GM21367 (cell line): ENCODE data around the gene DDX51.

Experiments
- ATAC-seq: cut with Tn5 transposase; IDR thresholded peaks from one replicate; pipeline ENCODE4 v1.9.1; 2021; ENCODE audit not compliant: unreplicated experiment

Gene DDX51

DNA sequence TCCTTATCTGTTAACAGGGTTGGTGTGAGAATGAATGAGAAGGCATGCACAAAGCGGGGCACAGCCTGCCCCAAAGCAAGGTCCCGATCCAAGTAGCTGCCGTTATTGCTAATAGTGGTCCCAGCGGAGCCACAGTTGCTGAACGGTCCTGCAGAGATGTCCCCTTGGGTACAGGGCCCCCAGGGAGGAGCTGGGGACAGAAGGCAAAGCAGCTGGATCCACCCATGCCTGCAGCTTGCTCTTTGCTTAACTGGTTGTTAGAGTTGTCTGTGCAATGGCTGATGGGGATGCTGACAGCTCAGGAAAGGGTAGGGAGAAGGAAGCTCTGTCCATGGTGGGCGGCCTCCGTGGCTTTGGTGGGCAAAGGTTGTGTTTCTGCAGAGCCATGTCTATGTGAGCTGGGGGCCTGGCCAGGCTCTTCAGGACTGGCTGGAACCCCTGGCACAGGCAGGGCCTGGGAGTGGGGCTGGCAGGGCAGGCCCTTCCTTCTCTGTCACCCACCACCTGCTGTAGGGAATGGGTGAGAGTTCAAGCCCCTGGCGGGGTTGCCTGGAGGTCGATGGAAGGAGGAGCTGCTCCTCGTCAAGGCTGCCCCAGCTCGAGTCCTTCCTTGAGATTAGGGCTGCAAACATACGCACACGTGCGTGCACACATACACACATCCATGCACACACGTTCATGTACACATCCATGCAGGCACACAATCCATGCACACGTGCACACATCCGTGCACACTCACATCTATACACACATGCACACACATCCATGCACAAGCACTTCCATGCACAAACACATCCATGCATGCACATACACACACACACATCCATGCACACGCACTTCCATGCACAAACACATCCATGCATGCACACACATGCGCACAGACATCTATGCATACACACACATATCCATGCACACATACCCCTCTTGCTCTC, 35.6 kb upstream of the DDX51 start:
- no peak for ATAC-seq

DNA sequence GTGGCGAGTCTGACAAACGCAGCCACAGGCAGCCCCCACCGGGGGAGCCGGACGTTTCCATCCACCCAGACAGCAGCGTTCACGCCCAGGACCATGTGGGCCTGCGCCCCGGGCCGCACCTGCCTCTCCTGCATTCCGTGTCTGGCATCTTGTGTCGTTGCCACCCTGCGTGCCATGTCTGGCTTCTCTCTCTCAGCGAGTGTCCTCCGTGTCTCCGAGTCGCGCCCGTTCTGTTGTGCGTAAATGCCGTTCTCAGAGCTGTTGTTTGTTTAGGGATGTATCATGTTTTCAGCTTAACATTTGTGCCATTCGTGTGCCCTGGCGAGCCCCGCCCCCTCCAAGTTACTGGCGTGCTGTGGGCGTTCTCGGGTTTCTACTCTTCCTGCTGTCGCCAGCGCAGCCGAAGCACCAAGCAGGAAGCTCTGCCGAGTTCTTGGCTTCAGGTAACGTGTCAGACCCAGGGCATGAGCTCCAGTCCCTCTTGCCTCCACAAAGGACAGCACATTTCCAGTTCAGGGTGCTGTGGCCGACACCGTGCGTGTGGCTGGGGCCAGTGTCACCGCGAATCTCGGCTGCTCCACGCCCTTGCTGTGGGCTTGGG, 34.8 kb upstream of the DDX51 start:
- no peak for ATAC-seq

DNA sequence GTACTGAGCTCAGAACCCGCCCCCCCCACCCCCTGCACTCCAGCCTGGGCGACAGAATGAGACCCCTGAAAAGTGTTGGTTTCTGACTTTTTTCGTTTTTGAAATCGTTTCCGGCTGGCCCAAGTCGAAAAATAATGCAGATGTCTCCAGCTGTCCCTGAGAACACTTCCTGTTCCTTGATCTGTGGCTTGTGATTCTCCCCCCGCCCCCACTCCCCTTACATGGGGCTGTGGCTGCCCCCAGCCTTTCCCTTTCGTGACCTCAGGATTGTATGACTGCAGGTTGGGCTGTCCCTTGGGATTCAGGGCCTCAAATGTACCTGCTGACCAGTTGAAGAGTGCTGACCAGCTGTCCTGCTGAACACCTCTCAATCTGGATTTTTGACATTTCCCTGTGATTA, 34.2 kb upstream of the DDX51 start:
- ATAC-seq, result no peak

DNA sequence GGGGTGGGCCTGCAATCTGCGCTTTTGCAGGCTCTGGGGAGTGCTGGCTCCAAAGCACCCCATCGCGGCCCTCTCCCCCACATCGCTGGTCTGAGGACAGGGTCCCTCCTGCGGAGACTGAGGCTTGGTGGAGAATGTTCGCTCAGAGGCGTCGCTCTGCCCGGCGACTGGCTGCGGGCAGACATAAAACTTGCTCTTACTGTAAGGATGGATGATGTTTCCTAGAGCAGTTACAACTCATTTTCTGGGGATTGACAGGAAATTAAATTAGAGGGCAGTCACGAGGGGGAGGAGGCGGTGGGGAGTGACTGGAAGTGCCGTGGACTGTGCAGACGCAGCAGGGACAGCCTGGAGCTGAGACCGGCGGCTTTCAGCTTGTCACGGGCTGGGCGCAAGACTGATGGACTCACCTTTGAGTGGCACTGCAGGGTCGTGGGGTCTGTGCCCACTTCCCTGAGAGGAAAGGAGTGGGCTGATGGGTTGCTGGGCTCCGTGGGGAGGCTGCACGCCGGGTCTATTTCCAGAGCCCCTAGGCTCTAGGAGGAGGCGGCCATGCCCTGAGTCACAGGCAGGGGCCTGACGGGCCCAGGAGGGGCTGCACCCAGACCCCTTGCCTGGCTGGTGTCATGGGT, 32.9 kb upstream of the DDX51 start:
- no peak for ATAC-seq

DNA sequence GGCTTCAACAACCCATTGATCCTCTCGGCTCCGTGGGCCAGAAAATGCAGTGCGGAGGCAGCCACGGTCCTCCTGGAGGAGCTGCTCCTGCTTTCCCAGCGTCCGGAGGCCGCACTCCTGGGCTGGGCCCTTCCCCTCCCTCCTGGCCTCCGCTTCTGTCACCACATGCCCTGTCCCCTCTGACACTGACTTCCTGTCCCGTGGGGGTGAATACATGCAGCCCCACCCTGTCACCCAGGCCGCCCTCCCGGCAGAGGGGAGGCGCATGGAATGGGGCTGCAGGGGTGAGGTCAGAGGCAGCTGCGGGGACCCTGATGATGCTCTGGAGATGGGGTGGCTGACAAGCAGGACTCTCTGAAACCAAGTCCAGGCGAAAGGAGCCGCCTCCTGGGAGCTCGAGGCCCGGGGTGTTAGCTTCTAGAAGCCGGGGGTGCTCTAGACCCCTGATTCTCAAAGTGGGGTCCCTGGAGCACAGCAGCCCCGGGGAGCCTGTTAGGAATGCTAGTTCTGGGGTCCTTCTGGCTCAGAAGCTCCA, 32.3 kb upstream of the DDX51 start:
- no peak for ATAC-seq

DNA sequence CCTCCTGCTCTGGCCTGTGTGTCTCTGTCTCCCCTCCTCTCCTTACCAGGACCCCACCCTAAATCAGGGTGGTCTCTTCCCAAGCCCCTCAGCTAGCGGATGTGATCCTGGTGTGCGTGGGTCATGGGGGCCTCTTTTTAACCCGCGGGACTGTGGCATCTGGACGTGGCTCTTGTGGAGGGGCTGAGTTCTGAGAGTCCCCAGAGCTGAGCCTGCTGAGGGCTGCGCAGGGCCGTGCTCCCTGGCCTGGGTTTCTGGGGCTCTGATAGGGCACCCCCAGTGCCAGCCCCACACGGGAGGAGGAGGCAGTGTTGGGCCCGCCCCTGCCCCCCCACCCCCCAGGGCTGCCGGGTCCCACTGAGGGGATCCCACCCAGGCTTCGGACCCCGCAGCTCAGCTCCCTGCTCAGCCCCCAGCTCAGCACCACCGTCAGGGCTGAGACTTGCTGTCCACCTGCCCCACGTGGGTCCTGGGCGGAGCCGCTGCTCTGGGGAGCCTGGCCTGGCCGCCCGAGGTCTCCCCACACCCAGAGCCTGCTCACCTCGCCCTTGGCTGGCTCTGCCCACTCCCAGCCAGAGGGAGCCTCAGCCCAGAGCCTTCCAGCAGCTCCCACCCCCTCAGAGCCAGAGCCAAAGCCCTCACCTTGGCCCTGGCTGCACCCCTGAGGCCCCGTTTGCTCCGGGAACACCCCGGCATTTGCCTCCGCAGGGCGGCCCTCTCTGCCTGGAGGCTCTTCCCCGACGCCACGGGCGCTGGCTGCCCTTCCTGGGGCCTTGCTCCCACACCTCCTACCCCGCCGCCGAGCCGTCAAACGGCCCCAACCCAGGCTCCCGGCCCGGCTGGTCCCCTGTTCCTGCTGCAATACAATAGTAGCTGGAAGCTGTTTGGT, 31.6 kb upstream of the DDX51 start:
- no peak for ATAC-seq

DNA sequence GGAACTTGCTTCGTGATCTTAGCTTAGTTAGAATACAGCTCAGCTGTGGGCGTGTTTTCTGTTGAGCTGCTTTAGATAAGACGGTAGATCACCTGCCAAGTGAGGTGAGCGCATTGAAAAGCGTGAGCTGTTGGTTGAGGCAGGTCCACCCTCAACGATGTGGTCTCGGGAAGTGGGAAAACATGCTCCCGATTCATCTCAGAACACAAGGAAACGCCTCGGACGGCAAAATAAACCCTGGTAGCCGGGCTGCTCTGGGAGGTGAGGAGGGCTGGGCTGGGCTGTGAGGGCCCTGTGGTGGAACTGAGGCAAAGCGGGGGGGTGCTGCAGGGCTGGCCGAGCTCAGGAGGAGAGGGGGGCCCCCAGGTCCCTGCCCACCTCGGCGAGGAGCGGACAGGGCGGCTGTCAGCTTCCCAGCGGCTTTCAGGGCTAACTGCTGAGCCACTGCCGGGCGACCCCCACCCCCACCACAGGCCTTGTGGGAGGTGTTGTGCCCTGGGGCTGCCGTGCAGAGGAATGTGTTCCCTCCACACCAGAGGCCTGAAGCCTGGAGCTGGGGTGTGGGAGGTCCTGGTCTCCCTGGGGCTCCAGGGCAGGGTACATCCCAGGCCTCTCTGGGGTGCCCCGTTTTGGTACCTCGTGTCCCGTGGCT, 30.8 kb upstream of the DDX51 start:
- no peak for ATAC-seq

DNA sequence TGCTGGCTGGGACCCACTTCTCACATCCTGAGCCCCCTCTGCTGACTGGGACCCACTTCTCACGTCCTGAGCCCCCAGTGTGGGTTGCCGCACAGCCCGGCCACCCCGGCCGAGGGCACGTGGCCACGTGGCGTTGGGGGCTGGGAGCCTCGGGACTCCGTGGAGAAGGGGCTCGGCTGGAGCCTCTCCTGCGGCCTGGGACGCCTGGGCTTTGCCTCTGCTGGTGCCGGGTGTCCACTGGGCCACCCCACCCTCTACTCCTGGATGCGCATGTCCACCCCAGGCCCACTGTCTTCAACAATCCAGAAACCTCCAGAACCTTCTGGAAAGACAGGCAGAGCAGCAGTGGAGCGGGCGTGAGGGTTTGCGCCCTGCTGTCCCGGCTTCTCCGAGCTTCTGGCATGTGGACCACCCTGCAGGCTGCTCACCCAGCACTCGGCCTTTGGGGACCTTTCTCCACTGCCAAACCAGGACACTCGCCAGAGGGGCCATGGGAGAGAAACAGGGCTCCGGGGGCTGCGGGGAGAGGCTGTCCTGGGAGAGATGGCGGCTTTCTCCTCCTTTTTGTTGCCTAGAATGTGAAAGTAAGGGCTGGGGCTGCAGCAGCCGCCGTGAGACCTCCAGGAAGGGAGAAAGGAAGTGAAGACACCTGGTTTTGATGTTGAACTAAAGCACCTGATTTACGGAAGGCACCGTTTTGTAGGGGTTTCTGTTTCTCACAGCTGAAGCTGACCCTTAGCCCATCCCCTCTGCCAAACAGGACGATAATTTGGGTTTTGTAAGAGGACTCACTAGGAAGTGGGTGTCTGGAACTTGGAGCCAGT, 30.1 kb upstream of the DDX51 start:
- no peak for ATAC-seq

DNA sequence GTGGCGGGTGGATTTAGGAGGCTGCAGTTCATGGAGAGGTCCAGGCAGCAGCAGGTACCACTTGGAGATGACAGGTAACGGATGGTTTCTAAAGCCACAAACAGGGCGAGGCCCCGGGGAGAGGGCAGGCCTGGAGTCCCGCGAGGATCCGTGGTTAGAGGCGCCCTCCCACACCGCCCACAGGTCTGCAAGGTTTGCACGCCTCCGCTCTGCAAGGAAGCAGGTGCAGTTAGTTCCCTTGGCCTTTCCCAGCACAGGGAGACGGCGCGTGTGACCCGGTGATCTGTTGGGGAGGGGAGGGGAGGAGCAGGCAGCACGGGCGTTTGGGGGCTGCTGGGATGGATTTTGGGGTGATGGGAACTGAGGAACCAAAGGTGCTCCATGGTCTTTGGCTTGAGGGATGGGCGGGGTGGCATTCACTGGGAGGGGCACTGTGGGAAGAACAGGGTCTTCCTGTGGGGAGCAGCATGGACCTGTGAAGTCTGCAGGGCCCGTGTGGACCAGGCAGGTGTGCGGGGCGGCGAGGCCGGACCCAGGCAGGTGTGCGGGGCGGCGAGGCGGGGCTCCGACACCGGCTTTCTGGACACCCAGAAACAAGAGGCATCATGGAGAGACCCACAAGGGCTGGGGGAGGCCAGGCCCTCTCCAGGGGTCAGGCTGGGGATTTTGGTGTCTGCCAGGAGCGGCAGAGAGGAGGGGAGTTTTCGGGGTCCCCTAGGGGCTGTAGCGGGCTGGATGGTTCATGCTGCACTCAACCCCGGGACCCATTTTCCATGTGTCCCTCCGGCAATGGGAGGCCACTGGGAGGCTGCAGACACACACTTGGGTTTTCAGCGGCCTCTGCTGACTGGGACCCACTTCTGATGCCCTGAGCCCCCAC, 29.3 kb upstream of the DDX51 start:
- no peak for ATAC-seq

DNA sequence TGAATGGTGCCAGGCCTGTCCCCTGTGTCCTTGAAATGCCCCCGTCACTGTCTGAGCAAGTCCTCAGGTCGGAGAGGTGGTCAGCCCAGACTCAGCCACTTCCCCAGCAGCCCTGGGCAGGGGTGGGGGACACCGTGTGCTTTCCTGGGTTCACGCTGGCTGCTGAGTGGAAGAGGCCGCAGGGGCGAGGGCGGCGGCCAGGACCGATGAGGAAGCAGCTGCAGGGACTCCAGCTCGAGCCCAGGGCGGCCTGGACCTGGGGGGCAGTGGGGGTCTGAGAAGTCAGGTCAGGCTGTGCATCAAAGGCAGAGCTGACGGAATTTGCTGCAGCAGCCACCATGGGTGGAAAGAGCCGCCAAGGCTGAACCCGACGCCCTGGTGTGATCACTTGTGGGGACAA, 28.5 kb upstream of the DDX51 start:
- no peak for ATAC-seq

DNA sequence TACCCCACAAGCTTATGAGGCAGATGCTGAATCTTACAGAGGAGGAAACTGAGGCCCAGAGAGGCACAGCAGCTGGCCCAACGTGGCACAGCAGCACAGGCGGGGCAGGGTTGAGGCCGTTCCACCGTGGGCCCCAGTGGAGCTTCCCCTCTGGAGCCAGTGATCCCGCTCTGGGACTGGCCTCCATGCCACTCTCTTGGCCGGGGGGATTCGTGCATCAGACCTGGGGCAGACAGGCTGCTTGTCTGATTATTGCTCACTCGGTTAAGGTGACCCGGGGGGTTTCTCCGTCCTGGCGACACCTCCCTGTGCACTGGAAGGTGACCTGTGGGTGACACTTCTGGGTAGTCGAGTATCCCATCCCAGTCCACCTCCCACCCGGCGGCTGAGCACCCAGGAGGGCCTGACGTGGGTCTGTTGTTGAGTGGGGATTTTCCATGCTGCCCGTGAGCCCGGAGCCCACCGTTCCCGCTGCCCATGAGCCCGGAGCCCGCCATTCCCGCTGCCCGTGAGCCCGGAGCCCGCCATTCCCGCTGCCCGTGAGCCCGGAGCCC, 27.9 kb upstream of the DDX51 start:
- ATAC-seq, result no peak

DNA sequence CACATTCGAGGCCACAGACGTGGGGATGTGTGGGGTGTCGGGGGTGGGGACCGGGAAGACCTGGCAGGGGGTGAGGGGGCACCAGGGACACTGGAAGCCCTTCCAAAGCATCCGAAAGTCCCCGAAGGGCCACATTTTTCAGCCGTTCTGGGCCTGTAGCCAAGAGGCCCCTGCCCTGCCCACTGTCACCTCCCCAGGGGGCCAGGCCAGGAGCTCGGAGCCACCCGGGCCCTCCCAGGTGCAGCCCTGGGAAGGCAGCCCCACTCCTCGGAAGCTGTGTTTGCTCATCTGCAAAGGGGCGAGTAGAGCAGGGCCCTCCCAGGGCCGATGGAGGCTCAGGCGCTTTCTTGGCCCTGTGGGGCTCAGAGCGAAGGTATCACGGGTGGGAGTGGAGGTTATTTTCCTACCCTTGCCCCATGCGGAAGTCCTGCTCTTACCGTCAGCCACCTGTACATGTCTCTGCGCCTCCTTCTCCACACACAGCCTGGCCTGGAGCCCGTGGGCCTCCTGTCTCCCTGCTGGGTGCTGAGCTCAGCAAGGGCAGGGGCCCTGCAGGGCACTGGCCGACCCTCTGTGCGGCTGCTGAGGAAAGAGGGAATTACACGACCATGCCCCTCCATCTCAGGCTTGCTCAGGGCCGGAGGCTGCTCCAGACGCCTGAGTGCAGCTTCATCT, 27.3 kb upstream of the DDX51 start:
- ATAC-seq, result no peak

DNA sequence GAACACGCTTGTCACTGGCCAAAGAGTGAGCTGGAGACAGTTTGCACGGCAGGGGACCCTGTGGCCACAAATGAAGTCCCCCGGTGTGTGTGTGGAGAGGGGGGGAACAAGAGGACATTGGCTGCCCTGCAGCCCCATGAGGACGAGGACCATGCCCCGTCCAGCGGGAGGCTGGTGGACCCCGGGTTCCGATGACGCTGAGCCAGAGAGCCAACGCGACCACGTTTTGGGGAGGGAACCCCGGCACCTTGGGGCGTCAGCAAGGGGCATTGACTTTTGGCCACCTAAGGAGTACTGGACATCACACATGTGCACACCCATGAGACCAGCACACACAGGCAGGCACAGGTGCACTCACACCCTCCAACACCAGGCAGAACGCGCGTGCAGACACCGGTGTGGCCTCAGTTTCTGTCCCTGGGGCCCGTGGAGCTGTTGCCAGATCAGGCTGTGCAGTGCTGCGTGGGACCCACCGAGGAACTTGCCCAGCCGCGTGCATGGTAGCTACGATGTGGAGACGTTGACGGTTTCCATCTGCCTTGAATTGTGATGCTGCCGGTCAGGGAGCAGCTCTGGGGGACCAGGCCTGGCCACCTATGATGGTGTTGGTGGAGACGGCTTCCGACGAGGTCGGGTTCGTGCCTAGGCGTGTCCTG, 26.6 kb upstream of the DDX51 start:
- ATAC-seq, result no peak

DNA sequence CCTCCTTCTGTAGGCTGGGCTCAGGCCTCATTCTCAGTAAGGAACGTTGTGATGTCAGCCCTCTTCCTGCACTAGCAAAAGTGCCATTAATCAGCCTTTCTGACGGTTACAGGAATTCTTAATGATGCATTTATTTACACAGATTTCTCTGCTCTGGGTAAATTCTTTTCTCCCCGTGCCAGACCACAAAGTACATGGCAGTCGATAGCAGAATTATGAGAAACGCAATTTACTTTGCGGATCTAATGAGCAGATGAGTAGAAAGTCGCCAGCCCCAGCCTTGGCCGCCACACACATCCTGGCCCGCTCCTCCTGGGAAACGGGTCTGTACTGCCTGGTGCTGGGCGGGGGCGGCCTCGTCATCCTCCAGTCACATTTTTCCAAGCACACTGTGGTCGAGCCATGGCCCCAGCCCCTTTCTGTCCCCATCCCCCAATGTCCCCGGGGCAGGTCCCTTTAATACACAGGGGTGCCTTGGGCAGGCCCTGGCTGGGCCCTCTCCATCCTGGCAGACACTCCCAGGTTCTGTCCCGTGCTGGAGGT, 26.0 kb upstream of the DDX51 start:
- ATAC-seq, result no peak

DNA sequence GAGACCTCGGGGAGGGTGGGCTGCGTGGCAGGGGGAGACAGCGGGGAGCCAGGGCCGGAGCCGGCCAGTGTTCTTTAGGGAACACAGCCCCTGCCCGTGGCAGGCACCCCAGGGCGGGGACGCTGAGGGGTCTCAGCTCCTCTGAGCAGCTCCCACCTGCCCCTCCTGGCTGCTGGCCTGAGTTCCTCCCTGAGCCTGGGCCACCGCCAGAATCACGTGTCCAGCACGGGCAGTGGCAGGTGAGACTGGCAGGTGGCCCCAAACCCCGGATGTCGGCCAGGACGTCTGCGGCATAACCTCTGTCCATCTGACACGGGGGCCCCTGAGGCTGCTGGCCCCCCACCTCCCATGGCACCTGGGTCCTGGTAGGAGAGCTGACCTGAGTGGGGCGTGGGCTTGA, 25.3 kb upstream of the DDX51 start:
- ATAC-seq, result no peak

DNA sequence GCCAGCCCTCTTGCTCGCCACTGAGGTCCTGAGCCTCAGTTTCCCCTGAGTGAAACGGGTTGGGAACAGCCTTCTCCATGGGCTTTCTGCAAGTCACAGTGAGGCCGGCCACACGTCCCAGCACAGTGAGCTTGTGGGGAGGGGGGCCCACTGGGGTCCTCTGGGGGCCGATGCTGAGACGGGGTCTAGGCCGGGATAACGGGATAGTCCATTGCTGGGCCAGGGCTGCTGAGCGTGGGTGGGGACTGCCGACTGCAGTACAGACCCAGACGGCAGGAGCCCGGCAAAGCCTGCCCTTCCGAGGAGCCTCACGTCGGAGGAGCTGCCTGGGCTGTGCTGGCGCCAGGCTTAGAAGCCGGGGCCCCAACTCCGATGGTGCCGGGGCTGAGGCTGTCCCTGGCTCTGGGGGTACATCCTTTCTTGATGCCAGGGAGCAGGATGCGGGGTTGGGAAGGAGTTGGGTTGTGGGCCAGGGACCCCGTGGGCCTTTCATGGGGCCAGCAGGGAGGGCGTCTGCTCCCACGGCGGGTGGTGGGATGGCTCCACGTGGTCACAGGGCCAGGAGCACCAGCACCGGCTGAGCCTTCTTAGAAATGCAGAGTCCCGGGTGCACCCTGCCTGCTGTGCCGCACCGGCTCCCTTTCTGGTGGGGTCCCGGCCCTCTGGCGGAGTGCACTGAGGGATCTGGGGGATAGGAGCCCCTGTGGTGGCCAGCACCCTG, 24.4 kb upstream of the DDX51 start:
- no peak for ATAC-seq
